ENCODE measurements around the gene CD47.

CD47 gene

DNA sequence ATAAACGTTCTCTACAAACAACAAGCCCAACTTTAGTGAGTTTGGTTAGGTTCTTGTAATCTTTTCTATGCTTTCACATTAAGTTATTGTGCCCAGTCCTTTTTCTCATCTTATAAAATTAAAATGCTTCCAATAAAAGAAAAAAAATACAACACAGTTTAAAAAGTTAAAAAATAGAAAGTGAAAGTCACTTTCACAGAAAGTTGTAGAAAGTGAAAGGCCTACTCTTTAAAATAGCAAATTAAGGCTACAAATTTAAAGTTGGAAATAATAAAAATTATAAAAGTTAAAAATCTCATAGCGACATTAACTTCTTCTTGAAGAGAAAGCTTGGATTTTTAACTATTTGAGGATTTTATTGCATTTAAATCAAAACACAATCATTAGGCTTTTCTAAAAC is 35.9 kb downstream of the CD47 start:
- H3K4me3 ChIP-seq (ENCODE audit: low read depth, low read length): no peak overlapping the region
- TF ChIP-seq, protein P1, sequence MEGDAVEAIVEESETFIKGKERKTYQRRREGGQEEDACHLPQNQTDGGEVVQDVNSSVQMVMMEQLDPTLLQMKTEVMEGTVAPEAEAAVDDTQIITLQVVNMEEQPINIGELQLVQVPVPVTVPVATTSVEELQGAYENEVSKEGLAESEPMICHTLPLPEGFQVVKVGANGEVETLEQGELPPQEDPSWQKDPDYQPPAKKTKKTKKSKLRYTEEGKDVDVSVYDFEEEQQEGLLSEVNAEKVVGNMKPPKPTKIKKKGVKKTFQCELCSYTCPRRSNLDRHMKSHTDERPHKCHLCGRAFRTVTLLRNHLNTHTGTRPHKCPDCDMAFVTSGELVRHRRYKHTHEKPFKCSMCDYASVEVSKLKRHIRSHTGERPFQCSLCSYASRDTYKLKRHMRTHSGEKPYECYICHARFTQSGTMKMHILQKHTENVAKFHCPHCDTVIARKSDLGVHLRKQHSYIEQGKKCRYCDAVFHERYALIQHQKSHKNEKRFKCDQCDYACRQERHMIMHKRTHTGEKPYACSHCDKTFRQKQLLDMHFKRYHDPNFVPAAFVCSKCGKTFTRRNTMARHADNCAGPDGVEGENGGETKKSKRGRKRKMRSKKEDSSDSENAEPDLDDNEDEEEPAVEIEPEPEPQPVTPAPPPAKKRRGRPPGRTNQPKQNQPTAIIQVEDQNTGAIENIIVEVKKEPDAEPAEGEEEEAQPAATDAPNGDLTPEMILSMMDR (IDR thresholded peaks at IDR 0.05; ENCODE audit: borderline replicate concordance, insufficient read depth, low read depth, low read length): no peak

DNA sequence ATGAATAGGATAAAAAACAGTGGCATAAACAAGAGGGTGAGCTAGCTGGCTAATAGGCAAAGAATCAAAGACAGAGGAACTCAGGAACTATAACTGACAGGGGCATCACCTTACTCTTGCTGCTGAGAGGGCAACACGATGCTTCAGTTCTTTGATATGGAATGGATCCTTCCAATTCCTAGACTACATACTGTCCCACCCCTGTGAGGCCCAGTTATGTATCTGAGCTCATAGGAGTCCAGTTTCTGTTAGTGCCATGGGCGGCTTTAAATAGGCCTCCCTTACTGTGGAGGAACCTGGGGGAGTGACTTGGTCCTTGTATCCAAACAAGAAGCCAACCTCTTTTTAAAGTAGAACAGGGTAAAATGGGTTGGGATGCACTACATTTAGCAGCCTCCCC is 37.3 kb downstream of the CD47 start:
- TF ChIP-seq, protein P1 (IDR thresholded peaks at IDR 0.05; ENCODE audit: borderline replicate concordance, insufficient read depth, low read depth, low read length): no peak
- no peak overlapping the region for H3K4me3 ChIP-seq (ENCODE audit: low read depth, low read length)

DNA sequence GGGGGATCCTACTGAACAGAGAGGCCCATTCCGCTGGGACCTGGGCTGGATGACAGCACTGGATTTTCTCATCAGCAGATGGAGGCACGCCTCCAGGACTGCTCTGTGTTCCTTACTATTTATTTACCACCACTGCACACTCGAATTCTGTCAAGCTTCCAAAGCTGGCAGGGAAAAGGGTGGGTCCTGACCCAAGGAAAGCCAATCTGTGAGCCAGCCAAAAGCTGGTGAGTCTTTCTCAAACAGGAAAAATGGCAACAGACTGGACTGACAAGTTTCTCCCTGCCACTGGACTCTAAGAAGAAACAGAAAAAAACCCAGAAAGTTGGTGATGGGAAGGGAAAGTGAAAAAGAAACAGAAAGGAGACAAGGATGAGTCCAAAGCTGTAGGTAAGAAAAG is 37.8 kb downstream of the CD47 start:
- no peak overlapping the region for H3K4me3 ChIP-seq (ENCODE audit: low read depth, low read length)
- TF ChIP-seq, protein P1 (IDR thresholded peaks at IDR 0.05; ENCODE audit: borderline replicate concordance, insufficient read depth, low read depth, low read length): no peak

DNA sequence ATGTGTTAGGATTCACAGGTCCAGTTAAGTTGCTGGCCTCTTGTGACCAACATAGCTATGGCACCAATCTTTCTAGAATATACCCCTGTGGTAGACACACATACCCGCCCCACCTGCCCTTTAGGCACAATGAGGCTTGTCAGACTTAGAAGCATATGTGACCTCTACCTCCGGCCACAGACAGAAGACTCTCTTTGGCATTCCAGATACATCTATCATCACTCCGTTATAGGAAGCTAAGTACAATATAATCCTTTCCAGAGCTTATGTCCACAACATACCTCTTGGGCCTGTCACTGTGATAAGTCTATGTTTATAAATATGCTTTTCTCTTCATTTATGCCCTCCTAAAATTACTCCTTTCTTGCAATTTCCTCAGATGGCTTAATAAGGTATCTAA is 39.8 kb downstream of the CD47 start:
- no peak overlapping the region for H3K4me3 ChIP-seq (ENCODE audit: low read depth, low read length)
- TF ChIP-seq, protein P1 (IDR thresholded peaks at IDR 0.05; ENCODE audit: borderline replicate concordance, insufficient read depth, low read depth, low read length): no peak

DNA sequence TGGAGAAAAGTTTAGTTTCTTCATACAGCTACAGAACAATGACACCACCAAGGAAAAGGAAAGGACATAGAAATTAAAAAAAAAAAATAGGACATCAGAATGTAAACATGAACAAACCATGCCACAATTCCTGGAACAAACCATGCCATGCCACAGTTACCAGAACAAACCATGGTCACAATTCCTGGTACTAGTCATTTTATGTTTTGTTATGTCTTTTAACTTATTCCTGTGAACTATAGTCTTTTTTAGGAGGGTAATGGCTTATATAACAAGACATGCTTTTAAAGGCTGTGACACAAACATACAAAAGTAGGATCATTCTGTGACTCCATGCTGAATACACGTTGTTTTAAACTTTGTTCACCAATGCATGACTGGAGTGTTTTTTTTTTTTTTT is 42.8 kb downstream of the CD47 start:
- TF ChIP-seq, protein P1 (IDR thresholded peaks at IDR 0.05; ENCODE audit: borderline replicate concordance, insufficient read depth, low read depth, low read length): no peak
- H3K4me3 ChIP-seq (ENCODE audit: low read depth, low read length): no peak overlapping the region

DNA sequence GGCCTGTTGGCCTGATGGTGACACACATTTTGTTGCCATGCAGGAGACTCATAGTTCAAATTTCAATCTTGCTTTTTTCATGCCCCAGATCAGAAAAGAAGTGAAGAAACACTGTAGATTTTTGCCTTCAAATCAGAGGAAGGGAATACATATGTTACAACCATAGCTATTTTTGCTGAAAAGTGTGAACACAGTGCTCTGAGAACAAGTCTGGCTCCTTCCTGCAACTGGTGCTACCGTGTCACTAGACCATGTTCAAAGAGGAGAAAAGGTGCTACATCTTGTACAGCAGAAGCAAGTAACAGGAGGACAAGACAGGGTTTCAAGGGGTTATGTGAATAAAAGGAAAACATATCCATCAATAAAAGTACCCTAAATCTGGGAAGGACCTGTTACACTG is 44.6 kb downstream of the CD47 start:
- TF ChIP-seq, protein P1 (IDR thresholded peaks at IDR 0.05; ENCODE audit: borderline replicate concordance, insufficient read depth, low read depth, low read length): no peak
- H3K4me3 ChIP-seq (ENCODE audit: low read depth, low read length): no peak overlapping the region

DNA sequence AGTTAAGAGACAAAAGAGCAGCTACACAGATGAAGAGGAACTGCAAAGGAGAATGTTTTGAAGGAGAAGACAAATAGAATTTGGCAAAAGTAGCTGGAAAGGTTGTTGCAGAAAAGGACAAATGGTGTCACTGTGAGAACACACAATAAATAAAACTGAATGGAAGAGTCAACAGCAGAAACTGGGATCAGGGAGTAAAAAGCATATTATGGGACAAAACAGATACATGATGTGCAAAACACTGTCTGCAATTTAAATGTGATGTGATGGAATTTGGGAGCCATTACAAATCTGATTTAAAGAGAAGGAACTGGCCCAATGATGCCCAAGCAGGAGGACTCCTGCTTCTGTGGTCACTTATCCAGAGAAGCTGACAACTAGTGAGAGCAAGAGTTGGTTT is 46.1 kb downstream of the CD47 start:
- TF ChIP-seq, protein P1 (IDR thresholded peaks at IDR 0.05; ENCODE audit: borderline replicate concordance, insufficient read depth, low read depth, low read length): no peak
- no peak overlapping the region for H3K4me3 ChIP-seq (ENCODE audit: low read depth, low read length)

All from GM12875 (cell line).